Measurements from ENCODE around the gene CTSE. TPM values are rescaled to one million over a fixed set of nuclear protein-coding genes. Genes with fewer than 3 reads are reported as not detected.
"Not testable (repeated sequence)": the region's sequence is repeated elsewhere in the genome, so short reads cannot be mapped to it uniquely, and the experiment has no call there.

Gene CTSE
- total RNA-seq, 5 donors from 2014 or later (not counting 1 experiment from before 2014, with no cell fraction given): 0.13 to 0.20 TPM; not detected in 3

DNA sequence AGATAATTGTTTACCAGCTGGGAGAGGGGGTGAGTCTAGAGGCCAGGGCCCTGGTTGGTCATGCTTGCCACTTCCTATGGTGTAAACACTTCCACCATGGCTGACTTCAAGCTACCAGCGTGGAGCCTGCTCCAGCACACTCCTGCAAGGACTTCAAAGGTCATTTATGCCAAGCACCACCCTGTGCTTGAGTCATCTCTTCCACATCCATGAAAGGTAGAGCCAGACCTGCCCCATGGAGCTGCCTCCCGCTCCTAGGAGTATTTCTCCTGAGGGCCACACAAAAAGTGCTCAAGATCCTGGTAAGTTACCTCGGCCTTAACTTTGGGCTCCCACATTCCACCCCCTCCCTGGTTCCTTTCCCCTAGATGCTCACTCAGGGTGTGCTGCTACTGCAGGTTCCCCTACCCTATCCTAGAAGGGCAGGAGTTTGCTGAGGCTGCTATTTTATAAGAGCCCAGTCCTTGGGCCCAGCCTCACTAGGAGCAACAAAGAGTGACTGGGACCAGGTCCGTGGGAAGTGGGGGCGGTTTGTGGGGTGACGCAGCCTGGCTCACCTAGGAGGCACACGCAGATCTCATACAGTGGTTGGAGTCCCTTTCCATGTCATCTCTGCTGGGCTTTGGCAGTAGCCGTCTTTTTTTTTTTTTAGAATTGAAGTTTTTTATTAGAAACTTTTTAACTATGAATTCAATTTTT is 22.9 kb downstream of the CTSE start:
- POLR2A ChIA-PET: interaction anchor here in 1 of 2 donors (0.6 kb wide), 1 partner anchor 304 kb away, joined by 3 read pairs; no protein-coding TSS in a partner anchor
- Mint-ChIP-seq H3K27me3 (peaks cover 4 to 8% of the 10 kb centered on the region in 2 donors), H3K4me1 (peaks cover 0 to 6% (median 0%) of the 10 kb centered on the region in 3 donors), H3K9me3 (peaks cover 0 to 3% (median 0%) of the 10 kb centered on the region in 3 donors), H3K36me3 (no peaks in the 10 kb centered on the region), H3K27ac (no peak overlapping the region), H3K4me3 (no peak overlapping the region)
- 77% methylated on average over 5 of the region's 8 CpGs for WGBS (ENCODE audit: insufficient coverage)
- peaks cover 0 to 19% of the 10 kb centered on the region in 2 experiments for H3K27me3 ChIP-seq (replicated peaks in 1 of 2; ENCODE audit: control insufficient read depth in 2 of 2, extremely low read depth in 1 of 2, insufficient read depth in 2 of 2, low read length in 1 of 2)
- no peak overlapping the region for H3K27ac ChIP-seq (ENCODE audit: low read length)
- no peaks in the 10 kb centered on the region for H3K4me1 ChIP-seq (ENCODE audit: control insufficient read depth in 1 of 2, extremely low read depth in 1 of 2, insufficient read depth in 2 of 2, low read length in 2 of 2)
- ATAC-seq (replicated peaks in 1 of 4): no peak
- H3K4me3 ChIP-seq (ENCODE audit: control insufficient read depth in 1 of 2, extremely low read depth in 1 of 2, low read length in 1 of 2): no peak overlapping the region
- H3K9me3 ChIP-seq: no peaks in the 10 kb centered on the region
- no peak for DNase-seq
- CTCF ChIA-PET: interaction anchor here in 1 of 2 donors (0.6 to 0.8 kb wide), 3 partner anchors 14 to 355 kb away, joined by 3 to 4 read pairs (median 3); no protein-coding TSS in a partner anchor
- no peaks in the 10 kb centered on the region for H3K36me3 ChIP-seq (ENCODE audit: control insufficient read depth in 2 of 2, extremely low read depth in 1 of 2, insufficient read depth in 1 of 2, low read length in 1 of 2)

DNA sequence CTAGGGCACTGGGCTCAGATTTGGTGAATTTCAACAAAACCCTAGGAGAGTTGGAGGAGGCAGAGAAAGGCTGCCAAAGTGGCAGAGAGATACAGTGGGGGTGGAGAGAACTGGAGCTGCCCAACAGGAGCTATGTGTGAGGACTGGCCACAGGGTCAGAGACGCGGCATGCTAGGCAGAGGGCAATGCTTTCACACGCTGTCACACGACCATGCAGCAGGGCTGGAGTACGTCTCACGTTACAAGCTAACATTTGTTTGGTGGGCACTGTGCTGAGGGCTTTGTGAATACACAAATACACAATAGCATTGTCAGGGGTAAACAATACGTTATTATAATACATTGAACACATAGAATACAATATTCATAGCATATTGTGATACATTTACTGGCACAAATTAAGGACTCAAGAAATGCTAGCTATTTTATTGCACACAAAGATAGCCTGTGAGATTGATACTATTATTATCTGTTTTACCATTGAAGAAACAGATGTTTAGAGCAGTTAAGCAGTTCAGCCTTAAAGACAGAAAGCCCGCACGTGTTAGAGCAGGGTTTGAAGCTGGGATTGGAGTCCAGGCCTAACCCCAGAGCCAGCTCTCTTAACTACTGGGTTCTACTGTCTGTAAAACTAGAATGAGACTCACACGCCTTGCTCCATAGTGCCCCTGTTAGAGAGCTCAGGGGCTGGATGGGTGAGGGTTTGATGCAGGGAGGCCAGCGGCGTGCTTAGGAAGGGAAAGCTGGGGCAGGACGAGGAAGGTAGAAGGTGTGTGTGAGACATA is 25.0 kb downstream of the CTSE start:
- Mint-ChIP-seq H3K27me3 (peaks cover 4 to 9% of the 10 kb centered on the region in 2 donors), H3K4me3 (no peak overlapping the region), H3K4me1 (no peaks in the 10 kb centered on the region), H3K36me3 (no peaks in the 10 kb centered on the region), H3K9me3 (peaks cover 0 to 3% (median 0%) of the 10 kb centered on the region in 3 donors), H3K27ac (no peak overlapping the region)
- Histone ChIP-seq H3K9me3 (no peaks in the 10 kb centered on the region), H3K4me3 (ENCODE audit: control insufficient read depth in 1 of 2, extremely low read depth in 1 of 2, low read length in 1 of 2) (no peak overlapping the region), H3K27ac (ENCODE audit: low read length) (no peak overlapping the region), H3K27me3 (replicated peaks in 1 of 2; ENCODE audit: control insufficient read depth in 2 of 2, extremely low read depth in 1 of 2, insufficient read depth in 2 of 2, low read length in 1 of 2) (peaks cover 0 to 23% of the 10 kb centered on the region in 2 experiments), H3K36me3 (ENCODE audit: control insufficient read depth in 2 of 2, extremely low read depth in 1 of 2, insufficient read depth in 1 of 2, low read length in 1 of 2) (no peaks in the 10 kb centered on the region), H3K4me1 (ENCODE audit: control insufficient read depth in 1 of 2, extremely low read depth in 1 of 2, insufficient read depth in 2 of 2, low read length in 2 of 2) (no peaks in the 10 kb centered on the region)
- CTCF ChIA-PET: interaction anchor here in 1 of 2 donors (1.3 kb wide), 1 partner anchor 21 kb away, joined by 3 read pairs; no protein-coding TSS in a partner anchor
- ATAC-seq (replicated peaks in 1 of 4) (no peak), DNase-seq (peak in 1 of 35 experiments; percentile 13)
- WGBS (ENCODE audit: insufficient coverage): 93% methylated on average over 3 of the region's 13 CpGs
- POLR2A ChIA-PET: no interaction called here

DNA sequence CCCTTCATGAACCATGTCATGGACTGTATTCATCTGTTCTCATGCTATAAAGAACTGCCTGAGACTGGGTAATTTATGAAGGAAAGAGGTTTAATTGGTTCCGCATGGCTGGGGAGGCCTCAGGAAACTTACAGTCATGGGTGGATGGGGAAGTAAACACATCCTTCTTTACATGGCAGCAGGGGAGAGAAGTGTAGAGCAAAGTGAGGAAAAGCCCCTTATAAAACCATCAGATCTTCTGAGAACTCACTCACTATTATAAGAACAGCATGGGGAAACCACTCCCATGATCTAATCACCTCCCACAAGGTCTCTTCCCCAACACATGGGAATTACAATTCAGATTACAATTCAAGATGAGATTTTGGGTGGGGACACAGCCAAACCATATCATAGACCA is 27.1 kb downstream of the CTSE start:
- H3K27me3 Mint-ChIP-seq: peaks cover 10 to 20% of the 10 kb centered on the region in 2 donors
- POLR2A ChIA-PET; H3K27ac Mint-ChIP-seq; H3K9me3 ChIP-seq; H3K4me3 Mint-ChIP-seq; H3K4me3 ChIP-seq (ENCODE audit: control insufficient read depth in 1 of 2, extremely low read depth in 1 of 2, low read length in 1 of 2); DNase-seq; CTCF ChIA-PET; H3K4me1 ChIP-seq (ENCODE audit: control insufficient read depth in 1 of 2, extremely low read depth in 1 of 2, insufficient read depth in 2 of 2, low read length in 2 of 2); H3K27ac ChIP-seq (ENCODE audit: low read length); H3K4me1 Mint-ChIP-seq; H3K36me3 ChIP-seq (ENCODE audit: control insufficient read depth in 2 of 2, extremely low read depth in 1 of 2, insufficient read depth in 1 of 2, low read length in 1 of 2); H3K9me3 Mint-ChIP-seq; ATAC-seq (replicated peaks in 1 of 4); H3K36me3 Mint-ChIP-seq: not testable (repeated sequence)
- WGBS (ENCODE audit: insufficient coverage): no CpG with 5 or more reads among the region's 1 CpG
- peaks cover 0 to 17% of the 10 kb centered on the region in 2 experiments for H3K27me3 ChIP-seq (replicated peaks in 1 of 2; ENCODE audit: control insufficient read depth in 2 of 2, extremely low read depth in 1 of 2, insufficient read depth in 2 of 2, low read length in 1 of 2)

DNA sequence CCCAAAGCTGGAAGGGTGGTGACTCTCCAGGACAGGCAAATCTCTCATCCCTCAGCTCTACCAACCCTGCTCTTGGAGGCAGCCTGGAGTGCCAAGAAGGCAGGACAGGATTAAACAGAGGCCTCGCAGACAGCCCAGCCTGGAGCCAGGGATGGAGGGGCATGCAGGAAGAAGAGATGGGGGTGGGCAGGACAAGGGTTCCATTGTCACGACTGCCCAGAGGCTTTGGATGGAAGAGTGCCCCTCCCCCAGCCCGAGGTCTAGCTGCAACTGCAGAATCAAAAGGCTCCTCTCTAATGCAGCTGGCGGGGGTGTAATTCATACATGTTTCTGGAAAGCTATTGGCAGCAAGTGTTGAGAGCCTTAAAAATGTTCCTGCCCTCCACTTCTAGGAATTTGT is 29.3 kb downstream of the CTSE start:
- peaks cover 0 to 25% of the 10 kb centered on the region in 2 experiments for H3K27me3 ChIP-seq (replicated peaks in 1 of 2; ENCODE audit: control insufficient read depth in 2 of 2, extremely low read depth in 1 of 2, insufficient read depth in 2 of 2, low read length in 1 of 2)
- H3K4me1 Mint-ChIP-seq: no peaks in the 10 kb centered on the region
- no peak overlapping the region for H3K27ac Mint-ChIP-seq
- H3K9me3 ChIP-seq: no peaks in the 10 kb centered on the region
- peaks cover 19 to 29% of the 10 kb centered on the region in 2 donors for H3K27me3 Mint-ChIP-seq
- DNase-seq (no peak), ATAC-seq (replicated peaks in 1 of 4) (no peak)
- H3K36me3 ChIP-seq (ENCODE audit: control insufficient read depth in 2 of 2, extremely low read depth in 1 of 2, insufficient read depth in 1 of 2, low read length in 1 of 2): no peaks in the 10 kb centered on the region
- H3K9me3 Mint-ChIP-seq: peaks cover 0 to 3% (median 0%) of the 10 kb centered on the region in 3 donors
- WGBS (ENCODE audit: insufficient coverage): 100% methylated on average over 1 of the region's 4 CpGs
- H3K4me3 ChIP-seq (ENCODE audit: control insufficient read depth in 1 of 2, extremely low read depth in 1 of 2, low read length in 1 of 2): no peak overlapping the region
- no peaks in the 10 kb centered on the region for H3K4me1 ChIP-seq (ENCODE audit: control insufficient read depth in 1 of 2, extremely low read depth in 1 of 2, insufficient read depth in 2 of 2, low read length in 2 of 2)
- ChIA-PET POLR2A (no interaction called here), CTCF (no interaction called here)
- H3K27ac ChIP-seq (ENCODE audit: low read length): no peak overlapping the region
- H3K4me3 Mint-ChIP-seq: no peak overlapping the region
- no peaks in the 10 kb centered on the region for H3K36me3 Mint-ChIP-seq

DNA sequence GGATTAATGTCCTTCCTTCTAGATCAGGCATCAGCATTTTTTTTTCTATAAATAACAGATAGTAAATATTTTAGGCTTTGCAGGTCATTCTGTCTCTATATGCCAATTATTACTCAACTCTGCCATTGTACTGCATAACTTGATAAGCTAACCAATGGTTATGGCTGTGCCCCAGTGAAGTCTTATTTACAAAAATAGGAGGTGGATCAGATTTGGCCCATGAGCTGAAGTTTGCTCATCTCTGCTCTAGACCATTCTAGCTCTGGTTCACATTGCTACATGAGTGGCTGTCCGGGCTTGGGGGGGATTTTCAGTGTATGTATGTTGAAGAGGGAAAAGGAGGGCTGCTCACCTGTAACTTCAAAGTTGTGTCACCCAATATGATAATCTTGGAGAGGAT is 30.6 kb downstream of the CTSE start:
- ChIA-PET POLR2A (no interaction called here), CTCF (no interaction called here)
- Histone ChIP-seq H3K36me3 (ENCODE audit: control insufficient read depth in 2 of 2, extremely low read depth in 1 of 2, insufficient read depth in 1 of 2, low read length in 1 of 2) (no peaks in the 10 kb centered on the region), H3K27me3 (replicated peaks in 1 of 2; ENCODE audit: control insufficient read depth in 2 of 2, extremely low read depth in 1 of 2, insufficient read depth in 2 of 2, low read length in 1 of 2) (peaks cover 0 to 24% of the 10 kb centered on the region in 2 experiments), H3K4me1 (ENCODE audit: control insufficient read depth in 1 of 2, extremely low read depth in 1 of 2, insufficient read depth in 2 of 2, low read length in 2 of 2) (no peaks in the 10 kb centered on the region), H3K4me3 (ENCODE audit: control insufficient read depth in 1 of 2, extremely low read depth in 1 of 2, low read length in 1 of 2) (no peak overlapping the region), H3K27ac (ENCODE audit: low read length) (no peak overlapping the region), H3K9me3 (no peaks in the 10 kb centered on the region)
- no CpG with 5 or more reads among the region's 1 CpG for WGBS (ENCODE audit: insufficient coverage)
- H3K36me3 Mint-ChIP-seq: no peaks in the 10 kb centered on the region
- H3K9me3 Mint-ChIP-seq: no peaks in the 10 kb centered on the region
- no peaks in the 10 kb centered on the region for H3K4me1 Mint-ChIP-seq
- ATAC-seq (replicated peaks in 1 of 4) (no peak), DNase-seq (no peak)
- H3K4me3 Mint-ChIP-seq: no peak overlapping the region
- H3K27ac Mint-ChIP-seq: no peak overlapping the region
- peaks cover 22 to 29% of the 10 kb centered on the region in 2 donors for H3K27me3 Mint-ChIP-seq

DNA sequence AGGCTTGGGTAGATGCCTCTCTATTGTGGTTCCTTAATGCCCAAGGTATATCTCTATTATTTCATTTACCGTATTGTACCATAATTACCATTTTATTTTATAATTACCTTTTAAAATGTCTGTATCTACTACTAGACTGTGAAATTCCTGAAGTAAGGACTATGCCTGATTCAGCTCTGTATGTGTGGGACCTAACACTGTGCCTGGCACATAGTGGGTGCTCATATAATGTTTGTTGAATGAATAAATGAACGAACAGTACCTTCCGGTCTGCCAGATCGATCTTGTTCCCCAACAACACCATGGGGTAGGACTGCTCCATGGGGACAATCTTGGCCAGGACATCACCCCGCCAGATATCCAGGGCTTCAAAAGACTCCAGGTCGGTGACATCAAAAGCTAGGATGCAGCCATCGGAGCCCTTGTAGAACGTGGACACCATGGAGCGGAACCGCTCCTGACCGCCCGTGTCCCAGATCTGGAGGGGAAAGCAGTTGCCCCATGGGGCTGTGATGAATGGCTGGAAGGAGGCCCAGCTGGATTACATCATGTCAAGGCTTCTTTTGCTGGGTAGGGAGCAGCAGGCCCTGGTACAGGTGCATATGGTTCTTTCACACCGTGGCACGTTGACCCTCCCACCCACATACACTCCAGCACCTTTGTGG is 31.3 kb downstream of the CTSE start:
- H3K9me3 Mint-ChIP-seq: no peaks in the 10 kb centered on the region

More for the DNA sequence above, 31.3 kb downstream of the CTSE start:
- H3K36me3 ChIP-seq (ENCODE audit: control insufficient read depth in 2 of 2, extremely low read depth in 1 of 2, insufficient read depth in 1 of 2, low read length in 1 of 2): no peaks in the 10 kb centered on the region
- H3K4me1 Mint-ChIP-seq: no peaks in the 10 kb centered on the region
- H3K4me3 Mint-ChIP-seq: no peak overlapping the region
- ATAC-seq (replicated peaks in 1 of 4): no peak
- no peak overlapping the region for H3K4me3 ChIP-seq (ENCODE audit: control insufficient read depth in 1 of 2, extremely low read depth in 1 of 2, low read length in 1 of 2)
- H3K9me3 ChIP-seq: no peaks in the 10 kb centered on the region
- H3K27me3 ChIP-seq (replicated peaks in 1 of 2; ENCODE audit: control insufficient read depth in 2 of 2, extremely low read depth in 1 of 2, insufficient read depth in 2 of 2, low read length in 1 of 2): peaks cover 0 to 24% of the 10 kb centered on the region in 2 experiments
- ChIA-PET POLR2A (no interaction called here), CTCF (no interaction called here)
- 93% methylated on average over 10 of the region's 14 CpGs for WGBS (ENCODE audit: insufficient coverage)
- H3K27ac ChIP-seq (ENCODE audit: low read length): no peak overlapping the region
- H3K36me3 Mint-ChIP-seq: no peaks in the 10 kb centered on the region
- no peaks in the 10 kb centered on the region for H3K4me1 ChIP-seq (ENCODE audit: control insufficient read depth in 1 of 2, extremely low read depth in 1 of 2, insufficient read depth in 2 of 2, low read length in 2 of 2)
- H3K27me3 Mint-ChIP-seq: peaks cover 22 to 29% of the 10 kb centered on the region in 2 donors
- no peak for DNase-seq
- H3K27ac Mint-ChIP-seq: no peak overlapping the region

Measured in T-cell (primary cell).